Prostate gland (tissue), 2 donors: ENCODE results near the gene PFDN1.

ENCODE experiments used
- POLR2A ChIP-seq: fragments of 450-650 bp; IDR thresholded peaks from one replicate; pipeline ENCODE4 v1.6.1; 2016; ENCODE audit warnings: antibody characterized with exemption, mild to moderate bottlenecking
- TF ChIP-seq, protein P1 (sequence below), 4 experiments: fragments of 200-600 bp in 2 of 4; fragments of 450-650 bp in 2 of 4; sonication (generic) in 2 of 4; IDR thresholded peaks; 1 replicate in 3 of 4; 2 replicates in 1 of 4; pipeline ENCODE4 v1.5.1; 2016 to 2019; ENCODE audit warnings: antibody characterized with exemption in 4 of 4, mild to moderate bottlenecking in 2 of 4, moderate library complexity in 2 of 4

DNA sequence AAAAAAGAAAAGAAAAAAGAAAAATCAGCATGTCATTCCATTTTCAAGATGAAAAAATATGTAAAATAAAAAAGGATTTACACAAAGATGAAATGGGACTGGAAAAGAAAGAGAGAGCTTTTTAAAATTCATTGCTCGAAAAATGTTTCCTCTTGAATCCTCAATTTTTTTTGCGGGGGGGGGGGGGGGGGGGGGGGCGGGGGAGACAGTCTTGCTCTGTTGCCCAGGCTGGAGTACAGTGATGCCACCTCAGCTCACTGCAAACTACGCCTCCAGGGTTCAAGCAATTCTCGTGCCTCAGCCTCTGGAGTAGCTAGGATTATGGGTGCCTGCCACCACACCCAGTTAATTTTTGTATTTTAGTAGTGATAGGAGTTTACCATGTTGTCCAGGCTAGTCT, 16.5 kb downstream of the PFDN1 start:
- TF ChIP-seq, protein P1, sequence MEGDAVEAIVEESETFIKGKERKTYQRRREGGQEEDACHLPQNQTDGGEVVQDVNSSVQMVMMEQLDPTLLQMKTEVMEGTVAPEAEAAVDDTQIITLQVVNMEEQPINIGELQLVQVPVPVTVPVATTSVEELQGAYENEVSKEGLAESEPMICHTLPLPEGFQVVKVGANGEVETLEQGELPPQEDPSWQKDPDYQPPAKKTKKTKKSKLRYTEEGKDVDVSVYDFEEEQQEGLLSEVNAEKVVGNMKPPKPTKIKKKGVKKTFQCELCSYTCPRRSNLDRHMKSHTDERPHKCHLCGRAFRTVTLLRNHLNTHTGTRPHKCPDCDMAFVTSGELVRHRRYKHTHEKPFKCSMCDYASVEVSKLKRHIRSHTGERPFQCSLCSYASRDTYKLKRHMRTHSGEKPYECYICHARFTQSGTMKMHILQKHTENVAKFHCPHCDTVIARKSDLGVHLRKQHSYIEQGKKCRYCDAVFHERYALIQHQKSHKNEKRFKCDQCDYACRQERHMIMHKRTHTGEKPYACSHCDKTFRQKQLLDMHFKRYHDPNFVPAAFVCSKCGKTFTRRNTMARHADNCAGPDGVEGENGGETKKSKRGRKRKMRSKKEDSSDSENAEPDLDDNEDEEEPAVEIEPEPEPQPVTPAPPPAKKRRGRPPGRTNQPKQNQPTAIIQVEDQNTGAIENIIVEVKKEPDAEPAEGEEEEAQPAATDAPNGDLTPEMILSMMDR (IDR thresholded peaks at IDR 0.05) = no peak
- TF ChIP-seq POLR2A = no peak
